Lower leg skin (tissue), 3 donors: ENCODE results near the gene CALN1.

ENCODE experiments used
- CTCF ChIP-seq, 3 donors: fragments of 450-650 bp; IDR thresholded peaks; one replicate each; pipeline ENCODE4 v1.5.1; 2016; ENCODE audit warnings: antibody characterized with exemption in 3 of 3, mild to moderate bottlenecking in 3 of 3, moderate library complexity in 2 of 3
- POLR2A ChIP-seq, 2 donors: fragments of 450-650 bp; IDR thresholded peaks; one replicate each; pipeline ENCODE4 v1.6.1; 2016 to 2017; ENCODE audit warnings: antibody characterized with exemption in 2 of 2, mild to moderate bottlenecking in 1 of 2, moderate library complexity in 1 of 2

- TF ChIP-seq CTCF (IDR thresholded peaks at IDR 0.05) = no peak
- TF ChIP-seq POLR2A (IDR thresholded peaks at IDR 0.05) = no peak
Measured at GRCh38 chr7:72219500-72219899, 192.6 kb downstream of the CALN1 start.
